Superior temporal gyrus (tissue), 1 donor: ENCODE results near the gene GLYR1.
A peak's percentile ranks its signal among the peaks of the same experiment; 100 is the strongest.
"Not testable (repeated sequence)": the region's sequence is repeated elsewhere in the genome, so short reads cannot be mapped to it uniquely, and the experiment has no call there.

Experiments used
- DNase-seq: peaks from one replicate; pipeline ENCODE4 v3.0.0-alpha.2; 2016; ENCODE audit errors: extremely low spot score

The GLYR1 gene

DNA sequence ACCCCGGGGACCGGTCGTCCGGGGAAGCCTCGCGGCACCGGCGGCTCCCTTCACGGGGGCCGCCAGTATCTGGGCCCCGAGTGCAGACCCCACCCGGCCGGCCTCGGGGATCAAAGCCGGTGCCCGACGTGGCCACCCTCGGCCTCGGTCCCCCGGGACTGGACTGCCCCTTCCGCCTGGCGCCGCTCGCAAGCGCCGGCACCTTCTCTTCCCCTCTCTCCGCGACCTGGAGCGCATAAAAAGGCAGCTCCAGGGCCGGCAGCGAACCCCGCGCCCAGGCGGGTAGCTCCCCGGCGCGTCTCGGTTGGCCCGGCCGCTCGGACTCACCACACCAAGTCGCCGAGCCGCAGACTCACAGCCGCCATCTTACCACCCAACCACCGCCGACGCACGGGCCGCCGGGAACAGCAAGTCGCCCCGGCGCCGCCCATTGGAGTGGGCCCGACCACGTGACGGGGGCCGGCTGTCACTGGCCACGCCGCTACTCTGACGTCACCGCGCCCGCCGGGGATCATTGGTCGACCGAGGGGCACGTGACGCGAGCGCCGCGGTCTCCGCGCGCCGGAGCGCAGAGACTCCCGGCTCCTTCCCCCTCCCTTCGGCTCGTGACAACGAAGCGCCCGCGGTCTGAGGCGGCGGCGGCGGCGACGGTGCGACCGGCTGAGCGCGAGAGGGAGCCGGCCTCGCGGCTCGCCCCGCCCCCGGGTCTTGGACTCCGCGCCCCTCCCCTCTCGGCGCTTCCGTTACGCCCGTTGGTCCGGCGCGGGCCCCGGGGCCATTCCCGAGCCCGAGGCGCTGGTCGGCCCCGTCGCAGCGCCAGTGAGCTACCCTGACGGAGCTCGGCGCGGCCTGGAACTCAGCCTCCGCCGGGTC, at the start of gene GLYR1, which contains the start of gene UBN1:
GLYR1 (minus strand) TSS at position 388 of the 873 bp plus-strand sequence; CDS start at position 365, 23 bp downstream.
UBN1 (plus strand) TSS at position 581 of the 873 bp plus-strand sequence. CDS start 5,437 bp downstream, outside the sequence.
- DNase-seq, result peak; percentile 96

GRCh38 chr16:4896761-4897160, 49.7 kb upstream of the GLYR1 start:
- DNase-seq, result not testable (repeated sequence)

- no peak for DNase-seq
Measured at GRCh38 chr16:4895366-4895765, 48.3 kb upstream of the GLYR1 start.

- no peak for DNase-seq
Measured at GRCh38 chr16:4894276-4895150, 47.4 kb upstream of the GLYR1 start.

- DNase-seq, result no peak
Measured at GRCh38 chr16:4893103-4893862, 46.2 kb upstream of the GLYR1 start.

DNA sequence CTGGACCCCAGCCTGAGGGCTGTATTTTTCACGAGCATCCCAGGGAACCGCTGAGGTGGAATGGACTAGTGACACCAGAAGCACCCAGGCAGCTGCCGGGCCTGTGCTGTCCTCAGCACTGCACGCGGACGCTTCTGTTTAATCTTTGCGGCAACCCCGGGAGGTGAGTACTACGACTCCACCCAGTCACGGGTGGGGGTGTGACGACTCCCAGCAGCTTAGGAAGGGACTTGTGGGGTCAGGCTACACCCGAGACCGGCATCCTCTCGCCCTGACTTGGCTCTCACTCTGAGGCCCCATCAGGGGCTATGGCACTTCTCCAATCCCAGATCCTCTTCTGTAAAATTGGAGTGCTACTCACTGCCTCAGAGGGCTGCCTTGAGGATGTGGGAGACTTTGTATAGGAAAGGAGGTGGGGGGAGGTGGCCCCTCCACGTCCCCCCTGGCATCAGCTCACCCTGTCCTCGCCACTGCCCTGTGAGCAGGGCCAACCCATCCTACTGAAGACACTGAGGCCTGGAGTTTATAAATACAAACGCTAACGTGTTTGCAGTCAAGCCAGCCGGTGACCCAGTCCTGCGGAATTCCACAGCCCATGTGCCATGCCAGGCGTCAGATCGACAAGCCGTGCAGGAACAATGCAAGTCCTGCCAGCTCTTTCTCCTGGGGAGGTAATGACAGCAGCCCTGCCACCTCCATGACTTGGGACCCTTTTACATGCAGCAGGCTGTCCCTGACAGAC, 45.4 kb upstream of the GLYR1 start:
- no peak for DNase-seq

GRCh38 chr16:4891886-4892216, 44.8 kb upstream of the GLYR1 start:
- DNase-seq, result no peak

GRCh38 chr16:4891097-4891885, 44.2 kb upstream of the GLYR1 start:
- no peak for DNase-seq

- no peak for DNase-seq
Measured at GRCh38 chr16:4890686-4891085, 43.6 kb upstream of the GLYR1 start.

DNA sequence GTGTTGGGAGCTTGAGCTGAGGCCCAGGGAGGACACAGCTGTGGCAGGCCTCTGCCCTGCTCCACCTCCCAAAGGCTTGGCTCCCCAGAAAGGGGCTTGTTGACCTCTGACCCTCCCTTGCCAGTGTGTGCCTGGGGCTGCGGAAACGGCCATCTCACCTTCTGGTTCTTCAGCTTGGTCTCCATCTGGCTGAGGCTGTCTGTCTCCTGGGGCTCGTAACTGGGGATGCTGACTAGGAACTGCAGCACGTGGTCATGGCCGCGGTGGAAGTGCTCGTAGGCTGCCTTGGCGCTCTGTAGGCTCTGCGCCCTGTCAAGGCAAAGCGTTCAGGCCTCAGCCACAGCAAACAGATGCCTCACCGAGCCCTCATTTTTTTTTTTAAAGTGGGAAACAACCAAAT, 42.9 kb upstream of the GLYR1 start:
- DNase-seq, result no peak

DNA sequence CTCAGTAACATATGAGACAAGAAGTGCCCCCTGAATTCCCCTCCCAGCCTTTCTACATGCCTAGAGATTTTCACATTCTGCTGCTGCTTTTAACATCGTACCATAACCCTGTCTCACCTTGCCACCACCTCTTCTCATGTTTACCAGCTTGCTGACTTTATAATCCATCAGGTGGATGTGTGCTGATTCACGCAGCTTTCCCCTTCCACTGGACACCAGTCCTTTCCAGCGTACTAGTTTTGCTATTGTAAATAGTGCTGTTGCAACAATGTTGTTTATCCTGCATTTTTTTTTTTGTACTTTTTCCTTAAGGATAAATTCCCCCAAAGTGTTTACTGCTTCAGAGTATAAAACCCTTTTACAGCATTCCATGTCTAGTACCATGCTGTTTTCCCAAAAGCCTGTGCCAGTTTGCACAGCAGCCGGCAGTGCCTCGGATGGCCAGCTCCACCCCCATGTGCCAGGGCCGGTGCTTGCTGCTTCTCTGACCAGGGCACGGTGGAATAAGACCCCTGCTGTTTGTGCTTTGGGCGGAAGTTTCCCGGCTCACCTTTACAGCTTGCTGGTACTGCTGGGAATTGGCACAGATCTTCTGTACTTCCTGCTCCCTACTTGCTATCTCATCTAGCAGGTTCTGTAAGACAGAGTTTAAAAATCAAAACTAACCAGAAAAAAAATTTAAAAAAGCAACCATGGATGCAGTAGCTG, 41.5 kb upstream of the GLYR1 start:
- no peak for DNase-seq

GRCh38 chr16:4886151-4886550, 39.1 kb upstream of the GLYR1 start:
- DNase-seq, result no peak

GRCh38 chr16:4884972-4885874, 38.1 kb upstream of the GLYR1 start:
- DNase-seq, result no peak

GRCh38 chr16:4884209-4884608, 37.1 kb upstream of the GLYR1 start:
- no peak for DNase-seq

GRCh38 chr16:4883501-4883900, 36.4 kb upstream of the GLYR1 start:
- no peak for DNase-seq

GRCh38 chr16:4882633-4883285, 35.7 kb upstream of the GLYR1 start:
- no peak for DNase-seq

DNA sequence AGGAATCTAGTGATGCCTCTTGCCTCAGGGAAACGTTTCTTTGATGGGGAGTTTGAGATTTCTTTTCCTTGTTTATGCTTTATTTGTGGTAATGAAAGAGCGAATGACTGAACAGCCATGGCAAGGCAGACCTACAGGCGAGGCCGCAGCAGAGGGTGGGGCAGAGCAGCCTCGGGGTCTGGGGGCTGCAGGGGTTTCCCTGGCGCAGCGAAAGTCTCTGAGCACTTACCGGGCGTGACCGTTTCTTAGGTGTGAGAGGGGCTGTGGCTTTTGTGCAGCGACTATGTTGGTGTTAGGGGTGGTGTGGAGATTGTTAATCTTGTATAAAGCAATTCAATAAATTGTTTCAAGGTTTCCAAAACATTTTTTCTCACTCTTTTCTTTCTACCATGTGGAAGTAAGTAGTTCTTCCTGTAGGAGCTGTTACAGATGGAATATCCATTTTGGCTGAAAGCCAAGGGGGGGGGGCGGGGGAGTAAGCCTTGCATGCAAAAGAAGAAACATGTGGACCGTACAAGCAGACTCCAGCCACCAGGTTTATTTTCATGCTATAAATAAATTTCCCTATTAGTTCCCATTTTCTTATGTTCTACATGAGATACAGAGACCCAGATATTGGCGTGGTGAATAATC, 35.0 kb upstream of the GLYR1 start:
- no peak for DNase-seq
